Keratinocyte (primary cell): ENCODE measurements around the gene KLRK1. TPM values are rescaled to one million over a fixed set of nuclear protein-coding genes. Genes with fewer than 3 reads are reported as not detected.
"Not testable (repeated sequence)": the region's sequence is repeated elsewhere in the genome, so short reads cannot be mapped to it uniquely, and the experiment has no call there.

Experiments used
- DNase-seq: peaks from one replicate; pipeline ENCODE4 v3.0.0-alpha.2; 2011; ENCODE audit warnings: low read depth, missing footprints, low spot score
- FAIRE-seq: peaks from 2 replicates; lab custom pipeline; 2011; peaks lifted over from hg19 to GRCh38; lab: Jason Lieb, UNC
- H2AFZ ChIP-seq: 2 replicates; pipeline ENCODE4 v1.6.0; 2012; ENCODE audit warnings: low read length, control low read depth, inconsistent platforms; ENCODE audit not compliant: control insufficient read depth
- H3K27ac ChIP-seq: 2 replicates; pipeline ENCODE4 v1.5.1; 2011; ENCODE audit warnings: low read length; ENCODE audit not compliant: control insufficient read depth, insufficient read depth
- H3K27me3 ChIP-seq: 3 replicates; pipeline ENCODE4 v1.6.0; 2011; ENCODE audit warnings: low read length; ENCODE audit not compliant: control insufficient read depth, insufficient read depth; ENCODE audit errors: extremely low read depth
- H3K36me3 ChIP-seq, 2 experiments: 2 replicates in 1 of 2; 3 replicates in 1 of 2; pipeline ENCODE4 v1.5.1; 2011; ENCODE audit warnings: low read length in 2 of 2, mild to moderate bottlenecking in 1 of 2; ENCODE audit not compliant: control insufficient read depth in 2 of 2, insufficient read depth in 2 of 2; ENCODE audit errors: extremely low read depth in 1 of 2
- H3K4me1 ChIP-seq: 3 replicates; pipeline ENCODE4 v1.5.1; 2011; ENCODE audit warnings: low read length; ENCODE audit not compliant: control insufficient read depth, insufficient read depth; ENCODE audit errors: extremely low read depth
- H3K4me2 ChIP-seq: 3 replicates; pipeline ENCODE4 v1.6.0; 2011; ENCODE audit warnings: low read depth, low read length; ENCODE audit not compliant: control insufficient read depth, insufficient read depth; ENCODE audit errors: extremely low read depth
- H3K4me3 ChIP-seq, 3 experiments: fragments of 200-600 bp in 1 of 3; sonication (generic) in 1 of 3; 2 replicates in 2 of 3; 3 replicates in 1 of 3; pipeline ENCODE4 v1.5.1; 2011 to 2016; ENCODE audit warnings: low read length in 3 of 3, mild to moderate bottlenecking in 3 of 3, control low read depth in 2 of 3, inconsistent platforms in 1 of 3, low read depth in 1 of 3, mixed read lengths in 1 of 3, mixed run types in 1 of 3, moderate library complexity in 1 of 3; ENCODE audit not compliant: control insufficient read depth in 2 of 3, insufficient read depth in 2 of 3; ENCODE audit errors: extremely low read depth in 1 of 3
- H3K79me2 ChIP-seq: 2 replicates; pipeline ENCODE4 v1.6.0; 2012; ENCODE audit warnings: low read length; ENCODE audit not compliant: control insufficient read depth, insufficient read depth
- H3K9ac ChIP-seq: 3 replicates; pipeline ENCODE4 v1.6.0; 2011; ENCODE audit warnings: low read length; ENCODE audit not compliant: control insufficient read depth, insufficient read depth; ENCODE audit errors: extremely low read depth
- H3K9me1 ChIP-seq: 3 replicates; pipeline ENCODE4 v1.6.0; 2011; ENCODE audit warnings: low read length; ENCODE audit not compliant: control insufficient read depth, insufficient read depth; ENCODE audit errors: extremely low read depth
- H3K9me3 ChIP-seq: 2 replicates; pipeline ENCODE4 v1.5.1; 2012; ENCODE audit warnings: low read depth, low read length; ENCODE audit not compliant: control insufficient read depth
- H4K20me1 ChIP-seq: 3 replicates; pipeline ENCODE4 v1.6.0; 2011; ENCODE audit warnings: low read length; ENCODE audit not compliant: control insufficient read depth, insufficient read depth; ENCODE audit errors: extremely low read depth
- EZH2 ChIP-seq: IDR thresholded peaks from one replicate; pipeline ENCODE4 v1.6.1; 2012; ENCODE audit warnings: inconsistent platforms, mild to moderate bottlenecking, low read length, moderate library complexity
- dilution Hi-C: fragments of 300-500 bp; cut with MboI; formaldehyde crosslinking; loops from one replicate; pipeline ENCODE4 v1.7.0; 2020; ENCODE audit warnings: low sequenced_read_pairs; ENCODE audit not compliant: extremely low pct_ligation_motif_present
- polyA plus RNA-seq, 5 experiments: library from polyadenylated mRNA; depleted of rRNA in 3 of 5; stranded (reverse) in 3 of 5; stranded (forward) in 1 of 5; unstranded in 1 of 5; fragments of >200 nt; gene quantifications; 1 replicate in 1 of 5; 2 replicates in 3 of 5; 3 replicates in 1 of 5; pipeline versions ENCODE4 v1.2.1 to v1.2.3, GENCODE V29; 2011 to 2012; ENCODE audit warnings: missing spikeins in 2 of 5, low read depth in 1 of 5, low replicate concordance in 1 of 5
- TF ChIP-seq, protein P1 (sequence below), 3 experiments: IDR thresholded peaks in 1 of 3; conservative IDR thresholded peaks in 1 of 3; optimal IDR thresholded peaks in 1 of 3; 2 replicates in 2 of 3; 3 replicates in 1 of 3; pipeline versions ENCODE3 to v1.5.1; 2011; ENCODE audit warnings: low read length in 3 of 3, mild to moderate bottlenecking in 3 of 3, moderate library complexity in 2 of 3, control low read depth in 1 of 3, inconsistent platforms in 1 of 3; ENCODE audit not compliant: insufficient read depth in 2 of 3; ENCODE audit errors: extremely low read depth in 1 of 3

Gene KLRK1
- polyA plus RNA-seq, 1 donor (not counting 4 experiments of a cell fraction or from before 2014, with no cell fraction given): not detected

DNA sequence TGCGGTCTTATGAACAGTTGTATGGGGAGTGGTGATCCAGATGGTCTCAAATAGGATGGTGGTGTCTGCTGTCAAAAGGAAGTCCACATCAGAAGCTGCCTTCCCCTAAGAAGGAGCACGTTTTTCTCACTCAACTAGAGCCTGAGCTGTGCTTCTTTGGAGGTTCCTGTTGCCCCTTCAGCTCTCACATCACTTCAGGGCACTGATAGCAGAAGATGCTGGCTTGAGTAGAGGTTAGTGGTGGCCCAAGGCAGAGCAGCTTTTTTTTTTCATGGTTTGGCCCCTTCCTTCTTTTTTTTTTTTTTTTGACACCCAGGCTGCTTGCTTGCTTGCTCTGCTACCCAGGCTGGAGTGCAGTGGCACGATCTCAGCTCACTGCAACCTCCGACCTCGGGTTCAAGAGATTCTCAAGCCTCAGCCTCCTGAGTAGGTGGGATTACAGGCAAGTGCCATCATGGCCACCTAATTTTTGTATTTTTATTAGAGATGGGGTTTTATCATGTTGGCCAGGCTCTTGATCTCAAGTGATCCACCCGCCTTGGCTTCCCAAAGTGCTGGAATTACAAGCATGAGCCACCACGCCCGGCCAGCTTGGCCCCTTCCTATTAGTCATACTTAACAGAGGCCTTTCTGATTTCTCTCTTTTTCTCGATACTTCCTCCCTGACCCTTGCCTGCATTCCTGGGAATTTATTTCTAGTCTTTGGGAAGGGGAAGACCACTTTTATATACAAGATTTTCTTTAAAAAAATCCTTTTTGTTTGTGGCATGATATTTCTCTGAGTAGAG is 50.6 kb downstream of the KLRK1 start:
- Histone ChIP-seq H3K36me3 (no peaks in the 10 kb centered on the region), H3K9ac (no peak overlapping the region), H3K4me3 (no peak overlapping the region), H3K4me2 (peak overlapping the region; percentile 41), H2AFZ (peak overlapping the region; percentile 60), H3K4me1 (peaks cover 11% of the 10 kb centered on the region), H3K27ac (no peak overlapping the region), H4K20me1 (no peaks in the 10 kb centered on the region), H3K27me3 (no peaks in the 10 kb centered on the region), H3K9me1 (no peaks in the 10 kb centered on the region), H3K9me3 (no peaks in the 10 kb centered on the region), H3K79me2 (no peaks in the 10 kb centered on the region)
- TF ChIP-seq EZH2: no peak
- TF ChIP-seq, protein P1, sequence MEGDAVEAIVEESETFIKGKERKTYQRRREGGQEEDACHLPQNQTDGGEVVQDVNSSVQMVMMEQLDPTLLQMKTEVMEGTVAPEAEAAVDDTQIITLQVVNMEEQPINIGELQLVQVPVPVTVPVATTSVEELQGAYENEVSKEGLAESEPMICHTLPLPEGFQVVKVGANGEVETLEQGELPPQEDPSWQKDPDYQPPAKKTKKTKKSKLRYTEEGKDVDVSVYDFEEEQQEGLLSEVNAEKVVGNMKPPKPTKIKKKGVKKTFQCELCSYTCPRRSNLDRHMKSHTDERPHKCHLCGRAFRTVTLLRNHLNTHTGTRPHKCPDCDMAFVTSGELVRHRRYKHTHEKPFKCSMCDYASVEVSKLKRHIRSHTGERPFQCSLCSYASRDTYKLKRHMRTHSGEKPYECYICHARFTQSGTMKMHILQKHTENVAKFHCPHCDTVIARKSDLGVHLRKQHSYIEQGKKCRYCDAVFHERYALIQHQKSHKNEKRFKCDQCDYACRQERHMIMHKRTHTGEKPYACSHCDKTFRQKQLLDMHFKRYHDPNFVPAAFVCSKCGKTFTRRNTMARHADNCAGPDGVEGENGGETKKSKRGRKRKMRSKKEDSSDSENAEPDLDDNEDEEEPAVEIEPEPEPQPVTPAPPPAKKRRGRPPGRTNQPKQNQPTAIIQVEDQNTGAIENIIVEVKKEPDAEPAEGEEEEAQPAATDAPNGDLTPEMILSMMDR (optimal IDR thresholded peaks at IDR 0.05 in 1 of 3, IDR thresholded peaks at IDR 0.05 in 1 of 3, conservative IDR thresholded peaks at IDR 0.05 in 1 of 3; ENCODE audit: extremely low read depth in 1 of 3, insufficient read depth in 2 of 3, low read length in 3 of 3): no peak
- dilution Hi-C loops: no loop called here
- DNase-seq: no peak
- peak; percentile 53 for FAIRE-seq

DNA sequence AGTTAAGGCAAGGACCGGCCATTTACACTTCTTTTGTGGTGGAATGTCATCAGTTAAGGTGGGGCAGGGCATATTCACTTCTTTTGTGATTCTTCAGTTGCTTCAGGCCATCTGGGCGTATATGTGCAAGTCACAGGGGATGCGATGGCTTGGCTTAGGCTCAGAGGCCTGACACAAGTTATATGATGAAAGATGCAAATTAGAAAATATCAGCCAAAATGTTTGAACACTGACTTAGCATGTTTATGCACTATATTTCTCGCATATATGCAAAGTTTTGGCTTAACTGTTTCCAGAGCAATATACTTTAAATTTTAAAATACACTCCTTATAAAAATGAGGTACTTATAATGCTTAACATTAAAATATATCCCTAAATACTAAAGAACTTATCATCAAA is 51.4 kb downstream of the KLRK1 start:
- FAIRE-seq, dilution Hi-C loops: not testable (repeated sequence)
- H3K4me1 ChIP-seq: peaks cover 11% of the 10 kb centered on the region

DNA sequence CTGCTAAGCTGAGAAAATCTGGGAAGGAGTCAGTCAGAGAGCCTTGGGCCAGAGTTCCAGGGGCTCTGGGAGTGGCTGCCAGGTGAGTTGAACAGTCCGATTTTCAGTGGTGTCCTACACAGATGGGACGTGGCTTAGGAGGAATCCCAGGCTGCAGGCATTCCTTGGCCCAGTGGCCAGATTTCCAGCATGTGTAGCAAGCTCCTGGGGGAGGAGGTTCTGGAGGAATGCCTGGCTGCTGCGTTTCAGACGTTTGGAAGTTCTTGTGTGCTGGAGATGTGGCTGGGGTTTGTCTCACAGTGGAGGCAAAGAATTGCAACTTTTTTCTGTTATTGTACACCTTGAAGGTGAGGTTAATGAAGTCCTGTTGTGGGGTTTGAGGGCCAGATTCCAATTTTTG is 53.6 kb downstream of the KLRK1 start:
- FAIRE-seq, H3K9me1 ChIP-seq, dilution Hi-C loops, H4K20me1 ChIP-seq, H3K4me3 ChIP-seq, H3K27me3 ChIP-seq, H3K79me2 ChIP-seq, H3K9ac ChIP-seq, DNase-seq, H3K9me3 ChIP-seq, H3K27ac ChIP-seq, H2AFZ ChIP-seq, H3K36me3 ChIP-seq, H3K4me2 ChIP-seq: not testable (repeated sequence)
- H3K4me1 ChIP-seq: peaks cover 11% of the 10 kb centered on the region

More for the DNA sequence above, 51.4 kb downstream of the KLRK1 start:
- H3K4me3 ChIP-seq, H3K9ac ChIP-seq, H3K4me2 ChIP-seq, H4K20me1 ChIP-seq, H3K27me3 ChIP-seq, H3K27ac ChIP-seq, H3K36me3 ChIP-seq, H3K79me2 ChIP-seq, H3K9me3 ChIP-seq, H3K9me1 ChIP-seq, DNase-seq, H2AFZ ChIP-seq: not testable (repeated sequence)
